Erythroblast (primary cell): ENCODE results near the gene YIPF1.

ENCODE experiments used
- DNase-seq, 2 experiments: peaks; one replicate each; lab custom pipeline; 2025; lab: John Stamatoyannopoulos, UW
- GATA1 ChIP-seq: IDR thresholded peaks from 2 replicates; pipeline ENCODE4 v1.6.1; 2011; ENCODE audit warnings: low read depth, mild to moderate bottlenecking, control low read depth, low read length, moderate library complexity
- POLR2A ChIP-seq: IDR thresholded peaks from 2 replicates; pipeline ENCODE4 v1.6.1; 2011; ENCODE audit warnings: mild to moderate bottlenecking, low read length

YIPF1 gene

DNA sequence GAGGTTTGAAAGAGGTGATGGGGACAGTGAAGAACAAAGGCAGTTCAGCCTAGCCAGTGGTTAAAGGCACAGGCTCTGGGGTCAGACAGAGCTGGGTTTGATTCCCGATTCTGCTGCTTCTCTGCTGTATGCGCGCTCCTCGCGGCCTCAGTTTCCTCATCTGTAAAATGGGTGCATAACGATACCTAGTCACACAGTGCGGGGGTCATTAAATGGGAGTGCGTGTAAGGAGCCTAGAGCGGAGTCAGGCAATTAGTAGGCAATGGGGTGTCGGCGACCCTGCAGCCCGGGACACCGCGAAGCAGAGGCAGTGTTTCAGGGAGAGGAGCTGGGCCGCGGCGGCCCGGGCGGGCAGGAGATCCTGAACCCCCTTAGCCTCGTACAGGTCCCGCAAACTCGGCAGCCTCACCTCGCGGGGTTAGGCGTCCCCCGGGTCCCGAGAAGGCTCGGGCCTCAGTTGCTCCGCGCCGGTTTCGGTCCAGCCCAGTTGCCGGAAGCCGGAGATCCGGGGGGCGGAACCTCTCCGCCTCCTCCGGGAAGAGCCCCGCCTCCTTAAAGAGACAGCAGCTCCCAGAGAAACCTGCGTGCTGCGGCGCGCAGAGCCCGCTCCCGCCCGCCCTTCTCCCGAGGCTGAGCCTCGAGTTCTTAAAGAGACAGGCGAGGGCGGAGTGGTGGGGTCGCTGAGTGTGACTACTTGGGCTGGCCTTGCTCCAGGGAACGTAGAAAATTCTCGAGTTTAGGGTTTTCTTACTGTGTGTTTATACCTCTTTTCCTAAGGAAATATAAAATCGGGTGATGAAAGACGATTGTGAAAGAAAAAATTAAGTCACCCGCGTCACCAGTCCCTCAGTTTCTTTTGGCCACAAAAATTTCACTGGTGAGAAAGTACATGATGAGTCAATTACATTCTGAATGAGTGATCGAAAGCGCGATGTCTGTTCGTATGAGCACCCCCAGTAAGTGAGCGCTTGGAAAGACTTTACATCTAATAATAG, at the start of gene YIPF1:
TSS of gene YIPF1 (minus strand) at position 494 of the 995 bp plus-strand sequence. CDS start 860 bp downstream, outside the sequence.
- DNase-seq, result peak; percentile 89 to 91
- TF ChIP-seq GATA1 (no peak), POLR2A (peak; percentile 62)

DNA sequence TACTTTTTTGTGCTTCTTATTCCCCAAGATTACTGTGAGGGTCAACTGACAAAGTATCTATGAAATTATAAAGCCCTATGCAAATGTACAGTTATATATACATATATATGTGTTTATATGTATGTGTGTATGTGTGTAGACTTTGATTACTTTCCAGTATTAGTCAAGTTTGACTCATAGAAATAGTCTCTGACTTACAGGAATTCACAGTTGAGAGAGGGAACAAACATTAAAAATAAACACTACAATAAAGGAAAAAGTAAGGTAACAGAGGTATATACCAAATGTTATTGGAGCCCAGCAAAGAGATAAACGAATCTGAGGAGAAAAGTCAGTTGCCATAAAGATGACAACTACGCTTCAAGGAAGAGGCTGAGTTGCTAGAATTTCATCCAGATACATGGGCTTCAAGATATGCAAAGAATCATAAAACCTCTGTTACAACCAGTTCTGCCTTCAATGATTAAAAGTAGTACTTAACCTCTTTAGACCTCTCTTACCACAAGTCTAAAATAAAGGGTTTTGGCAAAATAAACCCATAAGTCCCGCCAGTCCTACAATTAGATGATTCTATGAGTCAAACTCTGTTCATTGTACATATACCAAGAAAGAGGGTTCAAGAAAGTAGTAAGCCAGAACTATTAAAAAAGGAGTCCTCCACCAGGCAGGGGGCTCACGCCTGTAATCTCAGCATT, 48.7 kb upstream of the YIPF1 start:
- no peak for DNase-seq
- TF ChIP-seq GATA1, result no peak
- TF ChIP-seq POLR2A, result no peak

DNA sequence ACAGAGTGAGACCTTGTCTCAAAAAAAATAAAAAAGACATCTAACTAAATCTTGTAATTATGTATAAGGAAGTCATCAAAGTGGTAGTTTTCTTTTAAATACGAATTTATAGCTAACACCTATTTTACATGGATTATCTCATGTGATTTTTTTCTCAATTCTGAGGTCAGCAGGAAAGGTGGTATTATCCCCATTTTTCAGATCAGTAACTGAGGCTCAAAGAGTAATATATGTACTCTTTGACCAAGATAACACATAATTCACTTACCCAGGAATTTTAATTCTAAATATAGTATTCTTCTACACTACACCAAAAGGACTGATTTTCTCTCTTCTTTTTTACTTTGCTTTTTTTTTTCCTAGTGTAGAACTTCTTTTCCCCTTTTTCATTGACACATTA, 46.8 kb upstream of the YIPF1 start:
- DNase-seq, result no peak
- TF ChIP-seq GATA1, result no peak
- no peak for TF ChIP-seq POLR2A

DNA sequence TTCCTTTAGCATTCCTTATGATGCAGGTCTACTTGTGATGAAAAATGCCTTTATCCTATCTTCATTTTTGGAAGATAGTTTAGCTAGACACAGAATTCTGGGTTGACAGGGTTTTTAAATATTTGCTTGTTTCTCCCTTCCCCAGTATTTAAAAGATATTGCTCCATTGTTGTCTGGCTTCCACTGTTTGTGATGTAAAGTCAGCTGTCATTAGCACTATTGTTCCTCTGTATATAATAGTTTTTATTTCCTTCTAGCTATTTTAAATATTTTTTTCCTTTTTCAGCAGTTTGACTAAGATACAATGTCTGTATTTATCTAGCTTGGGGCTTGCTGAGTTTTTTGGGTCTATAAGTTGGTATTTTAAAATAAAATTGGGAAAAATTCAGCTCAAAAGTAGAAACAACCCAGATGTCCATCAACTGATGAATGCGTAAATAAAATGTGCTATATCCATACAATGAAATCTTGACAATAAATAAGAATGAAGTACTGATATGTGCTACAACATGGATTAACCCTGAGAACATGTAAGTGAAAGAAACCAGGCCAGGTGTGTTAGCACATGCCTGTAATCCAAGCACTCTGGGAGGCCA, 44.7 kb upstream of the YIPF1 start:
- no peak for TF ChIP-seq GATA1
- no peak for TF ChIP-seq POLR2A
- DNase-seq, result peak; percentile 11 to 17

DNA sequence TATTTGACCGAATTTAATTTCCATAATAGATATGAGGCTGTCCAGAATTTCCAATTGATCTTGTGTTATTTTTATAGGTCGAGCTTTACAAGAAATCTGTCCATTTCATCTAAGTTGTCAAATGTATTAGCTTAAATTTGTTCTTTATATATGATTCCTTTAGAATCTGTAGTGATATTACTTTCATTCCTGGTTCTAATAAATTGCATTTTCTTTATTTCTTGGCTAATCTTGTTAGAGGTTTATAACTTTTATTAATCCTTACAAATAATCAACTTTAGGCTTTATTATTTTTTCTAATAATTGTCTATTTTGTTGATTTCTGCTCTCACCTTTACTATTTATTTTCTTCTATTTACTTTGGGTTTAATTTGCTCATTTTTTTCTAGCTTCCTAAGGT, 41.9 kb upstream of the YIPF1 start:
- no peak for DNase-seq
- TF ChIP-seq POLR2A (no peak), GATA1 (no peak)

DNA sequence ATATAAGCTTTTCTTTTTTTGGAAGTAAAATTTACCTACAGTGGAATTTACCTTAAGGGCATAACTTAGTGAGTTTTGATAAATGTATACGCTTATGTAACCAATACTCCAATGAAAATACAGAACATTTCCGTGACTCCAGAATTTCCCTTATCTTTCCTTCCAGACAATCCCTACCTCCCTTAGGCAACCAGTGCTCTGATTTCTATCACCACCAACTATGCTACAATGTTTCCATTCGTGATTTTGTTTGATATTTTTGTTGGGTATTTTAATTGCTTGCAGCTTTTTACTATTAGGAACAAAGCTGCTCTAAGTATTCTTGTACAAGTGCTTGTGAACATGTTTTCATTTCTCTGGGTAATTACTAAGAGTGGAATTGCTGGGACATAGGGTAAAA, 41.3 kb upstream of the YIPF1 start:
- TF ChIP-seq GATA1, result no peak
- no peak for TF ChIP-seq POLR2A
- DNase-seq, result no peak

DNA sequence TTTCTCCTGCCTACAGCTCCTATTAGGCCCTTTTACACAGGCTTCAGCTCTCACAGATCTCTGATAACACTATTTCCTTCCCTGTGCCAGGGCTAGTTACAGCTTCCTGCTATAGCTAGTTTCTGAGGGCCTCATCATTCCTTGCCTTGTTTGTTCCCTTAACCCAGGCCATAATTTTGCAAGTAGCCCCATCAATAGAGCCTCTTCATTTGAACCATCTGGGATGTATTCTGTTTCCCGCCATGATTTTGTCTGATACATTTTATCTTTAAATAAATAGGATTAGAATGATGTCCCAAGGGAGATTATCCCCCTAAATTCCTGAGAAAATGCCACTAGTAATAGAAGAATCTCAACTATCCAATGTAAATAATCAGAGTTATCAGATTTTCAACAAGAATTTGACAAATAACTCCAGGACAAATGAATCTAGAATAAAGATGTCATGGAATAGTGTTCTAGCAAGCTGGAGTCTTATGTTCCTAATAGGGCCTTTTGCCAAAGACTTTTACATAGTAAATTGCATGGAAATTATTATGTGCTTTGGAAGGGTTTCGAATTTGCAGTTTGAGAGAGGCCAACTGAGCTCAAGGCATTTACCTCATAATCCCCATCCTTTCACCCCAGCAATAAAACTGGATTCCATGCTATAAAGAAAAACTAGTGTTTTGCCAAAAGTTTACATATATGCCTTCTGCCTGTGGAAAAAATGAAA, 39.8 kb upstream of the YIPF1 start:
- TF ChIP-seq POLR2A (no peak), GATA1 (no peak)
- no peak for DNase-seq

DNA sequence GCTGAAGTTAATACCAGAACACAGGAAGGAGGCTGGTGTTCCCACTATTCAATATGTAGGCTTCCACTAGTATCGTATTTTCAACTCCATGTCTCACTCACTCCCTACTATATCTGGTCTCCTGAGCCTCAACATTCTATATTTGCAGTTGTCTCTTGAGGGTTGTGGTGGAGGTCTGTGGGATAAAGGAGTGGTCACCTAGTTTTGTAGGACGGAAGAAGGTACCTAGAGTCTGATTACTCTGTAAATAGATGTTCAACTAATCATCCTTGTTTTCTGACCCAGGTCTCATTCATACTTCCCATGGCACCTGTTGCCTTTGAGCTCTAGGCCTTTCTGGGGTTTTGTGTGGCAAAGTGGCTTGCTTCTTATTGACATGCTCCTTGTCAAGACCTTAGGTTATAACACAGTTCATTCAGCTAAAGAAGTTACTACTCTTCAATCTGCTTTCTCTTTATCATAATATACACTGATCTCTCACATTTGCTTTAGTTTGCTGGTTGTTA, 37.8 kb upstream of the YIPF1 start:
- TF ChIP-seq GATA1, result no peak
- no peak for TF ChIP-seq POLR2A
- DNase-seq, result no peak

DNA sequence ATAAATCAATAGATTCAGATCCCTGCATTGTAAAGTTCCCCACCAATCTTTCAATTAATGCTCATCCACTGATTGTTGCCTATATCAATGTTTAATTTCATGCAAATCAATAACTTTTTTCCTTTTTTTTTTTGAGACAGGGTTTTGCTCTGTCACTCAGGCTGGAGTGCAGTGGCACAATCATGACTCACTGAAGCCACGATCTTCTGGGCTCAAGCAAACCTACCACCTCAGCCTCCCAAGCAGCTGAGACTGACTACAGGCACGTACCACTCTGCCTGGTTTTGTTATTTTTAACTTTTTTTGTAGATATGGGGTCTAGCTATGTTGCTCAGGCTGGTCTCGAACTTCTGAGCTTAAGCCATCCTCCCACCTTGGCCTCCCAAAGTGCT, 30.1 kb upstream of the YIPF1 start:
- DNase-seq, result no peak

DNA sequence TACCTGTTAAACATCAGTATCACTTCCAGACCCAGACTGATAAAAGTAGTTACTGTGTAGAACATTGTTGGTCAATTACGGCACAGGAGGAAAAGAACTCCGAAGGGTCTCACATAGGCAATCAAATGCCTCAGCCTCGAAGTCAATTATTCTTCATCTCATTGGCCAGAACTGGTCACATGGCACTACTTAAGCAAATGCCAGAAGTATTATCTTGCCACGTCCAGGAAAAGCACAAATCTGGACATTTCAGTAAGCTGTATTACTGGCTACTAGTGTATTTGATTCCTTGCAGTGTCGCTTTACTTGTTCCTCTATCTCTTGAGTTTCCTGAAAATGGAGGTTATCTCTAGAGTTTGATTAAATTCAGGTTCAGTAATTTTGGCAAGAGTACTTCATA, 28.7 kb upstream of the YIPF1 start:
- TF ChIP-seq GATA1, result no peak
- no peak for TF ChIP-seq POLR2A
- DNase-seq, result peak in 1 of 2 experiments; percentile 7

More for the DNA sequence above, 30.1 kb upstream of the YIPF1 start:
- TF ChIP-seq GATA1, result no peak
- TF ChIP-seq POLR2A, result no peak

DNA sequence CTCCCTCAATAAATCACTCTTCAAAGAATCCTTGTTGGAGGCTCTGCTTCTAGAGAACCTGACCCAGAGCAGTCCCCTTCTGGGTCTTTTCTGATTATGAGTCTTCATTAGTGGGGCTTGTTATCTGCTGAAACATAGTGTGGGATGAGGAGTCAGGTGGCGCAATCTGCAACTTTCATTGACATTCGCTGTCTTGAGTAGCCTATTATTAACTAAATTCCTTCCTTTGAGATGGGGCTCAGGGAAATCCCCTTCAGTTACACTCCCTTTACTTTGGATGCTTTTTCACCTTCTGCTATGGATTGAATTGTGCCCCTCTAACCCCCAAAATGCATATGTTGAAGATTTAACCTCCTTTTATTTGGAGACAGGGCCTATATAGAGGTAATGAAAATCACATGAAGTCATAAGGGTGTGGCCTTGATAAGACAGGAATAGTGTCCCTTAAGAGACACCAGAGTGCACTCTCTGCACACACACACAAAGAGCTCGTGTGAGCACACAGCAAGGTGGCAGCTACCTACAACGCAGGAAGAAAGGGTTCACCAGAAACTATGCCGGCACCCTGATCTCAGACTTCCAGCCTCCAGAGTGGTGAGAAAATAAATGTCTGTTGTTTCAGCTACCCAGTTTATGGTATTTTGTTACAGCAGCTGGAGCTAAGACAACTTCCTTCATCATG, 23.9 kb upstream of the YIPF1 start:
- peak; percentile 42 to 52 for DNase-seq
- TF ChIP-seq GATA1 (no peak), POLR2A (no peak)

DNA sequence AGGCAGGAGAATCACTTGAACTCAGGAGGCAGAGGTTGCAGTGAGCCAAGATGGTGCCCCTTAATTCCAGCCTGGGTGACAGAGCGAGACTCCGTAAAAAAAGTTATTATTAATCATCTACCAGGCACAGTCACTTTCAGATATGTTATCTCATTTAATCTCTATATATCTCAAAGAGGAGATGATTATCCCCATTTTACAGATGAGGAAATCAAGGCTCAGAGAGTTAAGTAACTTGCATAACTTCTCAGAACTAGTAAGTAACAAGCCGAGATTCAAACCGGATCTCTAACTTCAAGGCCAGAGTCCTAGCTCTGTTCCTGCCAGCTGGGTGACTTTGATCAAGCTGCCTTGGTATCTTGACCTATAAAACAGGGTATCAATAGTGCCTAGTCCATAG, 21.8 kb upstream of the YIPF1 start:
- TF ChIP-seq POLR2A (no peak), GATA1 (no peak)

More for the DNA sequence above, 21.8 kb upstream of the YIPF1 start:
- no peak for DNase-seq
